ENCODE measurements around the gene GNG13.
"Not testable (repeated sequence)": the region's sequence is repeated elsewhere in the genome, so short reads cannot be mapped to it uniquely, and the experiment has no call there.

The GNG13 gene

GRCh38 chr16:799948-800833 is at the start of gene GNG13:
Gene GNG13 (minus strand): TSS chr16:800734. CDS start chr16:799077, 1,657 bp downstream.
- no peak for DNase-seq

- no peak for DNase-seq
Observed at GRCh38 chr16:848510-849253, 48.1 kb upstream of the GNG13 start.

GRCh38 chr16:847681-848445 is 47.3 kb upstream of the GNG13 start:
- no peak for DNase-seq

- no peak for DNase-seq
Observed at GRCh38 chr16:847151-847550, 46.6 kb upstream of the GNG13 start.

- DNase-seq: no peak
Observed at GRCh38 chr16:845351-845745, 44.8 kb upstream of the GNG13 start.

- no peak for DNase-seq
Observed at GRCh38 chr16:844638-845350, 44.3 kb upstream of the GNG13 start.

GRCh38 chr16:843771-844170 is 43.2 kb upstream of the GNG13 start:
- DNase-seq: no peak

- DNase-seq: no peak
Observed at GRCh38 chr16:842711-843560, 42.4 kb upstream of the GNG13 start.

GRCh38 chr16:842061-842476 is 41.5 kb upstream of the GNG13 start:
- DNase-seq: no peak

GRCh38 chr16:841455-842060 is 41.0 kb upstream of the GNG13 start:
- DNase-seq: no peak

GRCh38 chr16:840561-841454 is 40.3 kb upstream of the GNG13 start:
- no peak for DNase-seq

GRCh38 chr16:839643-840408 is 39.3 kb upstream of the GNG13 start:
- DNase-seq: no peak

GRCh38 chr16:838741-839140 is 38.2 kb upstream of the GNG13 start:
- DNase-seq: no peak

- DNase-seq: not testable (repeated sequence)
Observed at GRCh38 chr16:836822-837221, 36.3 kb upstream of the GNG13 start.

GRCh38 chr16:836221-836620 is 35.7 kb upstream of the GNG13 start:
- DNase-seq: no peak

- no peak for DNase-seq
Observed at GRCh38 chr16:835373-835772, 34.8 kb upstream of the GNG13 start.

GRCh38 chr16:833411-833810 is 32.9 kb upstream of the GNG13 start:
- no peak for DNase-seq

GRCh38 chr16:832652-833336 is 32.3 kb upstream of the GNG13 start:
- DNase-seq: no peak

Data from hematopoietic multipotent progenitor cell treated with erythropoietin and hydrocortisone succinate and interleukin-3 and kit ligand, for 8 days (in vitro differentiated cells).